Measurements from ENCODE around the gene COX5B. TPM values are rescaled to one million over a fixed set of nuclear protein-coding genes. Genes with fewer than 3 reads are reported as not detected.
"Not testable (repeated sequence)": the region's sequence is repeated elsewhere in the genome, so short reads cannot be mapped to it uniquely, and the experiment has no call there.

The COX5B gene, protein sequence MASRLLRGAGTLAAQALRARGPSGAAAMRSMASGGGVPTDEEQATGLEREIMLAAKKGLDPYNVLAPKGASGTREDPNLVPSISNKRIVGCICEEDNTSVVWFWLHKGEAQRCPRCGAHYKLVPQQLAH
- total RNA-seq (2014; rRNA removed; shearing (Covaris generic)): 262 and 548 TPM in 2 replicates
- 248 and 350 TPM in 2 replicates for polyA plus RNA-seq (2015; cell fraction: cytosol; rRNA removed)
- polyA plus RNA-seq (2015; cell fraction: nucleus; rRNA removed): 126 and 163 TPM in 2 replicates

DNA sequence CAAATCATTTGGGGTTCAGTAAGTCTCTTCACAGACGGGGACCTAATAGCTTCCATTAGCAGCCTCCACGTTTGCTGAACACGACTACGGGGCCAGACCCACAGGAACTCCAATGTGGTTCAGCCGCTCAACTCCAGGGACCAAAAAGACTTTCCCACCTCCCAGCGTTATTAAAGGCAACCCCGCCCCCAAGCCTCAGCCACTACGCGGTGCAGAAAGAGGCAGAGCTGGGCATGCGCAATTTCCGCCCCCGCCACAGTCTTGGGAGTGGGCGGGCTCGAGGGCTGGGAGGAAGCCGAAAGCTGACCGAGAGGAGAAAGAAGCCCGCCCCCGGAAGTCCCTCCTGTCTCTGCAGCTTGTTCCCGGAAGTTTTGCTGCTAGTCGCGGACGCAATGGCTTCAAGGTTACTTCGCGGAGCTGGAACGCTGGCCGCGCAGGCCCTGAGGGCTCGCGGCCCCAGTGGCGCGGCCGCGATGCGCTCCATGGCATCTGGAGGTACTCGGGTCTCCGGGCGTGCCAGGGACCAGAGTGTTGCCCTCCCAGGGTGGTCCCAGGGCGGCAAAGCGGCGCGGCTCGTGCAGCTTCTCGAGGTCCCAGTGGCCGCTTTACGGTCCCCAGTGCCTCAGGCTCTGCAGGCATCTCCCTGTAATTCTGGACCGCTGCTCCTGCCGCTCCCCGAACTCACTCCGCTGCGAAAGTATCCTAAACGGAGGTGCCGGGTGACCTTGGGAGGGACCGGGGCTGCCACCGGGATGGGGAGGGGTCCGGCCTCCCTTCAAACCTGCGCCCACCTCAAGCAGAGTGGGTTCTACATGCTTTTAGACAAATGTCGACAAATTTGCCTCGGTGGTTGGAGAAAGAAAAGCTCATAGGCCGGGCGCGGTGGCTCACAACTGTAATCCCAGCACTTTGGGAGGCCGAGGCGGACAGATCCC is at the start of gene COX5B:
Gene COX5B, plus strand, starts transcription at position 368 of the 935 bp plus-strand sequence. Its CDS starts 25 bp downstream, at position 393.
- peak; percentile 97 for DNase-seq (ENCODE audit: low read depth)

DNA sequence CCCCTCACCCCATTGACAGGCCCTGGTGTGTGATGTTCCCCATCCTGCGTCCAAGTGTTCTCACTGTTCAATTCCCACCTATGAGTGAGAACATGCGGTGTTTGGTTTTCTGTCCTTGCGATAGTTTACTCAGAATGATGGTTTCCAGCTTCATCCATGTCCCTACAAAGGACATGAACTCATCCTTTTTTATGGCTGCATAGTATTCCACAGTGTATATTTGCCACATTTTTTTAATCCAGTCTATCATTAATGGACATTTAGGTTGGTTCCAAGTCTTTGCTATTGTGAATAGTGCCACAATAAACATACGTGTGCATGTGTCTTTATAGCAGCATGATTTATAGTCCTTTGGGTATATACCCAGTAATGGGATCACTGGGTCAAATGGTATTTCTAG is 49.7 kb upstream of the COX5B start:
- not testable (repeated sequence) for DNase-seq (ENCODE audit: low read depth)

DNA sequence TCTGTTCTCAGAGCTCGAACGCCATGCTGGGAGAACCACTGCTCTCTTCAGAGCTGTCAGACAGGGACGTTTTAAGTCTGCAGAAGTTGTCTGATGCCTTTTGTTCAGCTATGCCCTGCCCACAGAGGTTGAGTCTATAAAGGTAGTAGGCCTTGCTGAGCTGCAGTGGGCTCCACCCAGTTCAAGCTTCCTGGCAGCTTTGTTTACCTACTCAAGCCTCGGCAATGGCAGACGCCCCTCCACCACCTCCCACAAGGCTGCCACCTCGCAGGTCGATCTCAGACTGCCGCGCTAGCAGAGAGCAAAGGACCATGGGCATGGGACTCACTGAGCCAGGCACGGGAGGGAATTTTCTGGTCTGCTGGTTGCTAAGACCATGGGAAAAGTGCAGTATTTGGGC is 44.3 kb upstream of the COX5B start:
- DNase-seq (ENCODE audit: low read depth): not testable (repeated sequence)

DNA sequence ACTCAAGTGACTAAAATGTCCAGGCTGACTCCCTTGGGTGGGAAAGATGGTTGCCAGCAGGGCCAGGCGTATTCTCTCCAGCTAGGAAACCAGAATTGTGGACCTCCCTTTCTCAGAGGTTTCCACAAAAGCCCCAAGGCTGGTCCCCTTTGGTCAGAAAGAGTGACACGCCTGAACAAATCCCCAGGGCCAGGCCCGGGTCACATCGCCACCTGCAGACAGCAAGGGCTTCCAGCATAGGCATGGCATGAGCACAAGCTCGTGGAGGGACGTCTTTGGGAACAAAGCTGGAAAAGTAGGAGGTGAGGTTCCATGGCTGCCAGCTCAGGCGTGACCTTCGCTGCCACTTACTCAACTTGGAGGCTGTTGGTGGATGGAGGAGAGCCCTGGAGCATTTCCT is 40.8 kb upstream of the COX5B start:
- DNase-seq (ENCODE audit: low read depth): not testable (repeated sequence)

DNA sequence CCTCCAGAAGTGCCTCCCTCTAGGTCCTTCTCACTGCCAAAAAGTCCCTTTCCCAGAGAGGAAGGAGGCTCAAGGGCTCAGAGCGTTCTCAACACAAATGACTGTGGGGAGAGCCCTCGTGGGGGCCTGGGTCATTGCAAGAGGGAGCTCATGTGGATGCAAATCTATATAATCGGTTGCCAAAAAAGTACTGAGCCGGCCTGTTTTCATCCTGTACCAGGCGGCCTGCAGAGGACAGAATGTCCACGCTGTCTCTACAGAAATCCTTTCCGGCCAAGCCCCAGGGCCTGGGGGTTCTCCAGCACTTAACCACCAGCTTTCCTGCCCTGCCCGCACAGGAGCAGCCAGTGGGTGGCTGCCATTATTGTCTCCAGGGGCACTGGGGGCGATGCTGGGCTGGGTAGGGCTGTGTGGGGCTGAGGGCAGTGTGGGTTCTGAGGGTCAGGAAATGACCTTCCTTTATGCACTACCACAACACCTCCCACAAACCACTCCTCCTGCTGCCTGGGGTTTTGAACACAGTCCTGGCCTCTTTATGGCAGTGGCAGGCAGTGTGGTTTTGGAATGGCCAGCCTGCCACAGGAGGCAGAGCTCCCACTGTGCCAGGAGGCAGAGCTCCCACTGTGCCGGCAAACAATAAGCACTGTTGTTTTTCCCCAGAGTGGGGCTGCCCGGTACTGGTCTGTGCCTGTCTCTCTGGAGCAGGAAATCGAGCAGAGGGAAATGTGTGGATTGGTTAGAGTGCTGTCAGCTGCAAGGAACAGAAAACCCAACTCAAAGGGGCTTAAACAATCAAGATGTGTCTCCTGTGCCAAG is 40.1 kb upstream of the COX5B start:
- DNase-seq (ENCODE audit: low read depth): not testable (repeated sequence)

DNA sequence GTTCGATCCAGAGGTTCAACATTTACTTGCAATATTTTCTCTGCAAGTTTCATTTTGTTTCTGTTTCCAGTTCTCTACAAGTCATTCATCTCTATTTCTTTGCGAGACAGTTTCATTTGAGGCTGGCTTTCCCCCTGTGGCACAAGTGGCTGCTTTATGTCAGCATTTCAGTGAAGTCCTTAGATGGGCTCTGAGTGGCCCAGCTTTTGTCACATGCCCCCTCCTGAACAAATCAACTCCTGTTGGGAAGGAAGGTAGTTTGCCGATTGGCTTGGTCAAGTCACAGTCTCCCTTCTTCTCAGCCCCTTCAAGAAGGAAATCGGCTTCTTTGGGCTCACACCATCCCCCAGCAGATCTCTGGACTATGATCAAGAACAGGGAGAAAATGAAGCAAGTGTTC is 37.1 kb upstream of the COX5B start:
- not testable (repeated sequence) for DNase-seq (ENCODE audit: low read depth)

DNA sequence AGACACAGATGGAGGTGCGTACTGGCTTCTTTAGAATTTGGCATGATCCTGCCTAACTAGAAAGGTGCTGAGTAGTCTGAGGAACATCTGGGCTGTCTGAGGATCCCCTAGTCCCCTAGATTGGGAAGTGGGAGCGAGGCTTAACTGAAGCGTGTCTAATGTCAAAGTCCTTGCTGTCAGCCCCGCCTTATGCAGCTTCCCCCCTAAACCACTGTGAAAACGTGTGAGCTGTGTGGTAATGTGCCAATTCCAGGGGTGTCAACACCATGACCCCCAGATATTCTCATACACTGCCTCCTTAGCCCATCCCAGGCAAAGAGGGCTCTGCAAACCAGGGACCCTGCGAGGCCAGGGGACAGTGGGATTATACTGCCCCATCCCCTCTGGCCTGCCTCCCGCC is 34.0 kb upstream of the COX5B start:
- not testable (repeated sequence) for DNase-seq (ENCODE audit: low read depth)

DNA sequence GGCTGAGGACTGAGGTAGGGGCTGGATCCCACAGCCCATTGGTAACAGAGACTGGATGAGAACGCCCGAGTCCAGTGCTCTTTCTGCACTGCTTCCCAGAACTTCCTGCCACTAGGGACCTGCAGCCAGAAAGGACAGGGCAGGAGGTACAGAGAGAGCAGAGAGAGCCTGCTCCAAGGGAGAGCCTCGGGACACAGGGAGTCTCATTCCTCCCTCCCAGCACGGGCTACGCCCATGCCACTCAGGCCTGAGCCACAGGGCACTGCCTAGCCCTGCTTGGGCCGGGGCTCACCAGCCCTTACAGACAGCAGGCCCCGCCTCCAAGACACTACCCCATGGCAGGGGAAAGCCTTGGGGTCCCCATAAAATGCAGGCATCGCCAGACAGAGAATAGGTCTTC is 30.1 kb upstream of the COX5B start:
- not testable (repeated sequence) for DNase-seq (ENCODE audit: low read depth)

DNA sequence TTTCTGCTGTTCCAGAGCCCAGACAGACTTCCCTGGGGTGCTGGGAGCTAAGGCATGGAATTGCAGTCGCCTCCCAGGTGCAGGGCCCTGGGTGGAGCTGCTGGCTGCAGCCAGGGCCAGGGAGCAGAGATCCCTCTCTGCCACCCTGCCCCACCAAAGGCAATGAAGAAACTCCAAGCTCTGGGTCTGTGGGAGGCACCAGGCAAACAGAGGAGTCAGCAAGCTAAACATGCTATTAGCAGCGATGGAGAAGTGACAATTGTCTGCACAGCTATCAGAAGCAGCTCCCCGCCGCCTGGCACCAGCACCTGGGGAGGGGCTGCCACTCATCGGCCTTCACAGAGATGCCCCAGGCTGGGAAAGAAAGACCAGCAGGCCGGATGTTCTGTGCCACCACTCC is 28.0 kb upstream of the COX5B start:
- no peak for DNase-seq (ENCODE audit: low read depth)

DNA sequence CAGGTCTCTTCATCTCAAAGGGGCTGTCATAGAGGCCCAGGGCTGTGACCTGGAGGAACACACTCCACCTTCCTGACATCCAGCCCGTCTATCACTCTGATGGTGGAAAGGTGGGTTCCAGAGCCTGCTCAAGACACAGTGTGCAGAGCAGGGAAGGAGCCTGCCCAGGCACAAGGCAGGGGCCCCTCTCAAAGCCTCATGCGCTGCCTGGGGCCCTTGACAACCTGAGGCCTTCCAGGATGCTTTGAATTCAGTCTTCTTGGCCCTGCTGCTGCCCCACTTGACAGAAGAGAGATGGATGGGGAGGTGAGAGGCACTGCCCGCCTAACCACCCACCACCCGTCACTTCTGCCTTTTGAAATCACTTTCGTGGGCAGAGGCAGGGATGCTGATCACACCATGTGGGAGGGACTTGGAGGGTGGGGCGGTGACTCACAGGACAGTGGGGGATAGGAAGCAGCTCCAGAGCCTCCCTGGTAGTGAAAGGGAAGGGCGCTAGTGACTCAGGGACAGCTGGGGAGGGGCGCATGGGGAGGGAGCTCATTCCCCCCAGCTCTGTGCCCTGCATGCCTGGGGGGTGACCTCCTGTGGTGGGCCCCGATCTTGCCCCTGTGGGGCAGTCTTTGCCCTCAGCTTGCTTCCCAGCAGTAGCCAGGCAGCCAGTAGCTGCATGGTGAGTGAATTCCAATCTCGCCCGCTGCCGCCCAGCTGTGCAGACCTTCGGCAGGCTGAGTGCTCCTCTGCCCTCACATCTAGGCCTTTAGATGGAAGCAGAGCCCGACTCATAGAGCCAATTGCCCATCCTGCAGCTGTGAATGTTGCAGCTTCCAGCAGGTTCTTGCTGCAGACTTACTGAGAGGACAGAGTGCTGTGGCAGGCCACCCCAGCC is 26.7 kb upstream of the COX5B start:
- DNase-seq (ENCODE audit: low read depth): peak; percentile 57

DNA sequence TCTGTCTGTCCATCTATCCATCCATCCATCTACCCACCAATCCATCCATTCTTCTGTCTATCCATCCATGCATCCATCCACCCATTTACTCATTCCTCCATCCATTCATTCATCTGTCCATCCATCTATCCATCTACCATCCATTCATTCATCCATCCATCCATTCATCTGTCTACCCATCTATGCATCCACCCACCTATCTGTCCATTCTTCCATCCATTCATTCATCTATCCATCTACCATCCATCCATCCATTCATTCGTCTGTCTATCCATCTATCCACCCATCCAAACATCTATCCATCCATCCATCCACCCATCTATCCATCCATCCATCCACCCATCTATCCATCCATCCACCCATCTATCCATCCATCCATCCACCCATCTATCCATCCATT is 25.4 kb upstream of the COX5B start:
- DNase-seq (ENCODE audit: low read depth): not testable (repeated sequence)

DNA sequence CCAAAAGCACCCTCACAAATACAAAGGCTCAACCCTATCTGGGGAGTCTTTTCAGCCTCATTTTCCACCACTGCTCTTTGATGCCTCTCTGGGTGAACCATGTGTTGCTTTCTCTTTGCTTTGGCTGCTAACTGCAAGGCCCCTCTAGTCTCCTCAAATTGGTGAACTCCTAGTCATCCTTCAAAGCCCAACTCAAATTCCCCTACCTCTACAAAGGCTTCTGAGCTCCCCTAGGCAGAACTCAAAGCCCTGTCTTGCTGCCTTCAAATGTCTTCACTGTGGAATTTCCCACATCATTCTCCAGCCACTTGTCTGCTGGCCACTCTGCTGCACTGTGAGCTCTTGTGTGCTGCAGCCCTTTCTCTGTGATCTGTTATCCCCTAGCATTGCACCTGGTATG is 22.9 kb upstream of the COX5B start:
- not testable (repeated sequence) for DNase-seq (ENCODE audit: low read depth)

DNA sequence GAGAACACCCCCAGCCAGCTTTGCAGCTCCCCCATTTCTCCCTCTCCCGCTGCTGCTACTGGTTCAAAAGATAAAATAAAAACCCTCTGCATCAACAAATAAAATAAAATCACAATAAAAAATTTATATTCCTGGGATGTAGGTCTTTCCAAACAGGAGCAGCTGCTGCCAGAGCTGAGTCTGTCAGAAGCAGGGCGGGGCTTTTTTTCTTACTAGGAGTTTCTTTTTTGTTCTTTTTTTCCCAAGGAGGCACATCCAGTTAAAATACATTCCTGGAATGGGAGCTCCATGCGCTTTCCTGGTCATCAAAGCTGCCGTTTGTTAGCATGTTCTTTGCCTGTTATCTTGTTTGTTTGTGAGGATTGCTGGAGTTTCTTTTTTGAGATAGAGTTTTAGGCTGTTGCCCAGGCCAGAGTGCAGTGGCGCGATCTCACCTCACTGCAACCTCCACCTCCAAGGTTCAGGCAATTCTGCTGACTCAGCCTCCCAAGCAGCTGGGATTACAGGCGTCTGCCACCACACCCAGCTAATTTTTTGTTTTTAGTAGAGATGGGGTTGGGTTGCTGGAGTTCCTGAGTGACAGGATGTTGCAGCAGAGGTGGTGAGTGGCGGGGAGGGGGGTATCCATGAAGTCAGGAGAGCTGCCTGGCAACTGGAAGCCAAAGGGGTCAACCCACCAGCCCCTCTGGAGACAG is 20.4 kb upstream of the COX5B start:
- DNase-seq (ENCODE audit: low read depth): peak; percentile 44

DNA sequence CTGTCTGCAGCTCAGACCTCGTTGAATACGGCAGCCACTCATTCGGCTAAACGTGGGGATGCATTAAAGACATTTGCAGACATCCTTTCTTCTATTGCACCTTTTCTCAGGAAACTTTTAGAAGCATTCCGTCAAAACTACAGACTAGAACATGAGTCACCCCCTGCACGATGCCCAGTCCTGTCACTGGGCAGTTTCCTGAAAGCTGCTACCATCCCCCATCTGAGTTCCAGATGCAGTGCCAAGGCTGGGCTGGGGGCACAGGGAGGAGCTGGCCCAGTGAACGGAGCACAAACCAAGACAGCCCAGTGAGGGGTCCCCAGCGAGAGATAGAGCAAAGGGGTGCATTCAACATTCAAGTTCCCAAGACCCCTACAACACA is 19.8 kb upstream of the COX5B start:
- peak; percentile 43 for DNase-seq (ENCODE audit: low read depth)

DNA sequence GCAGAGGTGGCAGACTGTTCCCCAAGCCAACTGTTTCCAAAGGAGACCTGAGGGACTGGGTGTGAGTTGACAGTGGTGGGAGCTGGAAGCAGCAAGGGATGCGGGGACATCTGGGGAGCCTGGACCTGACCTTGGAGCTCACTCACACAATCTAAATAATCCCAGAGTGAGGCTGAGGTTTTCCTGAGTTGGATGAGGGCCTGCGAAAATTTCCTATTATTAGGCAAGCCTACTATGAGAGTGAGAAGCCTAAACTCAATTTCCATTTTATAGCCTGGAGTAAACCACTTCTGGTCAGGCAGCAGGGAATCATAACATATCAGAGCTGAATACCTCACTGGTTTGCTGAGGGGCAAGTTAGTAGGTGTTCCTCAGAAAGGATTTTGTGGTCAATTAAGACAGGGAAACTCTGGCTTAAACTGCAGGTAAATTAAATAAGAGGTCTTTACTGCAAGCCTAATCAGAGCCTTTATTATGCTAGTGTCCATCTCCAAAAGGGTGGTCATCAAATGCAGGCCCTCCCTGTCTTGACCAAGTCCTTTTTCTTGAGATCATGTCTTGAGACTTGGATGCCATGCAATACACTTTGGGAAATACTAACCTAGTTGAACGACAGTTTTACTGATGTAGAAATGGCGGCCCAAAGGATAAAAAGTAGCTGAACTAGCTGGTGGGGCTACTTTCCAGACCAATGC is 1.7 kb upstream of the COX5B start:
- no peak for DNase-seq (ENCODE audit: low read depth)

DNA sequence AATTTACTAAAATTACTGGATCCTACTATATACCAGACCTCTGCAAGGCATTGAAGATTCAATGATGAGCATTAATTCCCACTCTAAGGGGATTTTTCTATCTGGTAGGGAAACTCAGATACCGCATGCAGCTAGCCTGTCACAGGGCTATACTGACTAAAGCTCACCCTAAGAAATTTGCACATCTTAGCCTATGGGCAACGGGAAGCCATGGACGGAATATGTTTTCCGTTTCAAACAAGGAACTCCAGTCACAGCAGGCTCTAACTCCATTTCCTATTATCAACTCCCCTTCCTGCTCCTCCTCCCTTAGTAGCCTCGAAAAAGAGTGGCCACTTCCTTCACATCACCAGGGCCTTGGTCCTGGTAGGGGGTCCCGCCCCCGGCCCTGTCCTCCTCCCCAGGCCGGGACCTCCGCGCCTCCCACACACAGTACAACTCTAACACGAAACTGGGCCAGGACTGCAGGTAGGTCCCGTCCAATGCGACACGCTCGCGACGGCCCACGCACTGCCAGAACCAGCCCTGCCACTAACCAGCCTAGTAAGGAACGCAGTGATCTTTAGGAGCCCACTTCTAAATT is 659 bp upstream of the COX5B start:
- no peak for DNase-seq (ENCODE audit: low read depth)

DNA sequence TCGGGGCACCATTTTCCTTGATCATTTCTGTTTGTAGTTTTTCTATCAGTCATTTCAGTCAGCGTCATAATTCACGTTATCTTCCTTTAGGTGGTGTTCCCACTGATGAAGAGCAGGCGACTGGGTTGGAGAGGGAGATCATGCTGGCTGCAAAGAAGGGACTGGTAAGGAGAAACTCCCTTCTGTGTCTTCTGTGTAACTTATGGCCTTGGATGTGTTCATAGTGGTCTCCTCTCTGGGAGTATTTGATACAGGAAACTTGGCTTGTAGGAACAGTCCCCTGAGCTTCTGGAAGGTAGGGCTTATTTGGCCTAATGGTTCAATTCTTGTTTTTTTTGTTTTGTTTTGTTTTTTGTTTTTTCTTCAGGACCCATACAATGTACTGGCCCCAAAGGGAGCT is 1.1 kb downstream of the COX5B start:
- DNase-seq (ENCODE audit: low read depth): no peak

DNA sequence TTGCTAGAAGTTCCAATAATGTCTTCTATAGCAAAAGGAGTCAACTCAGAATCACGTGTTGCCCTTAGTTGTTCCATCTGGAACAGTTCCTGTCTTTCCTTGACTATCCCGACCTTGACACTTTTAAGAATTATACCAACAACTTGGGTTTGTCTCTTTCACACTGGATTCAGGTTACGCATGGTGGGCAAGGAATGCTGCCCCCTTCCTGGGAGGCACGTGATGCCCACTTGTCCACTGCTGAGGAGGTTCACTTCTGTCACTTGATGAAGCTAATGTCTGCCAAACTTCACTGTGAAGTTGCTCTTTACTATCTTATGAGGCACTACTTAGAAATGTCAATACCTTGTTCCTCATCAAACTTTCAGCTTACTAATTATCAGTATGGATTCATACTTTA is 5.3 kb downstream of the COX5B start:
- DNase-seq (ENCODE audit: low read depth): no peak

DNA sequence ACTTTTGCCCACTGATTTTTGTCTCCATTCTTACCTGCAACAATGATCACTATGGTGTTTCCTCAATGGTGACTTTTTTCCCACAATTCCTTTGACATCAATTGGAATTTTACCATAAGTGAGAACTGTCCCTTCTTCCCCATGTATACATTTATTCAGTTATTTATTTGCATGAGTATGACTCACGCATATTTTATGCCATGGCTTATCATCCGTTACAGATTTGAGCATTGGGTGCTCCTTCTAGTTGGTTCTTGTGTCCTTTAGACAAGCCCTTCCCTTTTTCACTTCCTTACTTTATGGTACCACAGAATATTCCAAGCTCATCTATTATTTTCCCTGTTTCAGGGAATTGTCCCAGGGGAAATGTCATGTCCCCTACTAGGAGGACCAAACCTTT is 7.6 kb downstream of the COX5B start:
- no peak for DNase-seq (ENCODE audit: low read depth)
